ENCODE results near the gene NDUFAF3. TPM values are rescaled to one million over a fixed set of nuclear protein-coding genes. Genes with fewer than 3 reads are reported as not detected.

Gene NDUFAF3
- total and polyA plus RNA-seq, 7 donors = 60.6 to 150 (median 100) TPM

DNA sequence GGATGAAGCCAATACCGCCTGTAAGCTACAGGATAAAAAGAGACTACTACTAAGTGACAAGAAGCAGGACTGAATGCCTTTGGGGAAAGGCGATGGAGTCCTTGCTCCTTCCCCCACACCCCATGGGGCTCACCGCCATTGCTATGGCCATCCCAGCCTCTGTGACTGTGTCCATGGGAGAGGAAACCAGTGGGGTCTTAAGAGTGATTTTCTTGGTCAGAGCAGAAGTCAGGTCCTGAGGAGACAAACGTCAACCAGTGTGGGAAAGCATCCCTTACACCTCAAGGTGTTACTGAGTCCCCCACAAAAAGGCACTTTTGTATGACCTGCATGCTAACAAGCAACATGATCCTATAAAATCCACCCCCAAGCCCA lies 6.4 kb downstream of the NDUFAF3 start:
- intact Hi-C loops (cut with DNase I) = no loop called here

DNA sequence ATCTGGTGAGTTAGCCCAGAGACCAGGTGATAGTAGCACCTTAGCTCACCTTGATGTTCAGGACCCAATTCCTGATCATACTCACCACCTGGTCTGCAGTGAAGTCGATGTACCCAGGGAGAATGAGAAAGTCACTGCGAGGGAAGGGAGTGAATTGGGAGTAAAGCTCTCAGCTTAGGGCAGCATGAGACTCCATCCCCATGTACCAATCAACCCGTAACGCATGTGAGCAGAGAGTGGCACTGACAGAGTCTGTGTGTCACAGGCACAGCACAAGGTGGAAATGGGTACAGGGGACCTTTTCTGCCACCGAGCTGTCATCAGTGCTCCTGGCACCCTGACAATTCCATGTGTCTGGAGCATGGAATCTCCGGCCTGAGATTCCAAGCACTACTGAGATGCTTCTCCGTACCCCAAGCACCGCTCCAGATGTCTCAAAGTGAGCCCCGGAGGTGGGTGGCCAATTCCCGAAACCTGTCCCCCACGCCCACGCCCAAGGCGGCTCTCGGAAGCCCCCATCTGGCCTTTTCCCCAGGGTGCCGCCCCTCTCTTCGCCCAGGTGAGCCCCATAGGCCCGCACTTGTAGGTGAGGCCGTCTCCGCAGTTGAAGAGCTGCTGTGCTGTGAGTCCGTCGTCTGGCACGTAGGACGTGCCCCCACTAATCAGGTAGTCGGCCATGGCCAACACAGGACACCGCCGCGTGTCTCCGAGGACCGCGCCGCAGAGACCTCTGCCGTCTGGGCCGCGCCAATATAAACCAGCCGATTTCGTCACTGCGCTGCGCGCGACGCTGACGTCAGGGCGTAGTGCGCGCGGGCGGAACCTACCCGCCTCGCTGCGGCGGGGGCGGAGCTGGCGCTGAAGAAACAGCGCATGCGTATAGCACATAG lies 7.0 kb downstream of the NDUFAF3 start, which contains the start of gene IMPDH2:
IMPDH2 (minus strand) TSS at position 726 of the 890 bp plus-strand sequence; CDS start at position 678, 48 bp downstream.
- H3K4me3 ChIP-seq = peak within 1 kb of the TSS; percentile 89
- 1 to 2% (median 1%) methylated on average over 55 of the region's 55 CpGs for WGBS, 3 donors
- no peaks in the 10 kb centered on the region for H3K27me3 ChIP-seq (ENCODE audit: insufficient read depth in 3 of 3, low read length in 2 of 3)
- H3K4me1 ChIP-seq = peaks cover 37% of the 10 kb centered on the region
- intact Hi-C loops (cut with DNase I) = no loop called here
- no peaks in the 10 kb centered on the region for H3K9me3 ChIP-seq
- peak within 1 kb of the TSS; percentile 93 for H3K27ac ChIP-seq
- H3K36me3 ChIP-seq (ENCODE audit: insufficient read depth in 1 of 2, low read depth in 1 of 2) = peaks cover 7 to 83% of the 10 kb centered on the region in 2 donors
- TF ChIP-seq, protein P1, sequence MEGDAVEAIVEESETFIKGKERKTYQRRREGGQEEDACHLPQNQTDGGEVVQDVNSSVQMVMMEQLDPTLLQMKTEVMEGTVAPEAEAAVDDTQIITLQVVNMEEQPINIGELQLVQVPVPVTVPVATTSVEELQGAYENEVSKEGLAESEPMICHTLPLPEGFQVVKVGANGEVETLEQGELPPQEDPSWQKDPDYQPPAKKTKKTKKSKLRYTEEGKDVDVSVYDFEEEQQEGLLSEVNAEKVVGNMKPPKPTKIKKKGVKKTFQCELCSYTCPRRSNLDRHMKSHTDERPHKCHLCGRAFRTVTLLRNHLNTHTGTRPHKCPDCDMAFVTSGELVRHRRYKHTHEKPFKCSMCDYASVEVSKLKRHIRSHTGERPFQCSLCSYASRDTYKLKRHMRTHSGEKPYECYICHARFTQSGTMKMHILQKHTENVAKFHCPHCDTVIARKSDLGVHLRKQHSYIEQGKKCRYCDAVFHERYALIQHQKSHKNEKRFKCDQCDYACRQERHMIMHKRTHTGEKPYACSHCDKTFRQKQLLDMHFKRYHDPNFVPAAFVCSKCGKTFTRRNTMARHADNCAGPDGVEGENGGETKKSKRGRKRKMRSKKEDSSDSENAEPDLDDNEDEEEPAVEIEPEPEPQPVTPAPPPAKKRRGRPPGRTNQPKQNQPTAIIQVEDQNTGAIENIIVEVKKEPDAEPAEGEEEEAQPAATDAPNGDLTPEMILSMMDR (IDR thresholded peaks at IDR 0.05) = no peak
- DNase-seq = peak; percentile 93 to 98
- ATAC-seq = peak; percentile 91 to 96 (median 95)

More for the DNA sequence above, 6.4 kb downstream of the NDUFAF3 start:
- H3K36me3 ChIP-seq (ENCODE audit: insufficient read depth in 1 of 2, low read depth in 1 of 2) = peaks cover 7 to 83% of the 10 kb centered on the region in 2 donors
- TF ChIP-seq, protein P1 (IDR thresholded peaks at IDR 0.05) = no peak
- H3K4me1 ChIP-seq = peaks cover 42% of the 10 kb centered on the region
- no peaks in the 10 kb centered on the region for H3K27me3 ChIP-seq (ENCODE audit: insufficient read depth in 3 of 3, low read length in 2 of 3)
- DNase-seq (no peak), ATAC-seq (no peak)
- 78 to 82% (median 79%) methylated on average over 4 of the region's 4 CpGs for WGBS, 3 donors
- H3K27ac ChIP-seq = peak overlapping the region; percentile 93
- H3K9me3 ChIP-seq = no peaks in the 10 kb centered on the region
- peak overlapping the region; percentile 89 for H3K4me3 ChIP-seq

DNA sequence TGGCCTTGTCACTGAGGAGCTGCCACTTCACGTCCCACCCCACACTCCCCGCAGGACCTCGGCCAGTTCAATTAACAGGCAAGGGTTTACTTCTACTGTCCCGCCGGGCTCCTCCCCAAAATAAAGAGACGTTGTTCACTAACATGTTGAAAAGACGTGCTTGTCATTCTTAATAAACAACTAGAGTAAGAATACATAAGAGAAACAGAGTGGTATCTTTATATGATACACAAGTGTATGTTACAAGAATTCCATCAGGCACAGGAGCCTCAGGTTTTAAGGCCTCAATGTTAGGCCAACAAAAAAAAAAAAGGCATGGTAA lies 7.6 kb downstream of the NDUFAF3 start:
- TF ChIP-seq, protein P1 (IDR thresholded peaks at IDR 0.05) = no peak
- peak overlapping the region; percentile 93 for H3K27ac ChIP-seq
- intact Hi-C loops (cut with DNase I) = no loop called here
- DNase-seq (no peak), ATAC-seq (no peak)
- H3K9me3 ChIP-seq = no peaks in the 10 kb centered on the region
- no peaks in the 10 kb centered on the region for H3K27me3 ChIP-seq (ENCODE audit: insufficient read depth in 3 of 3, low read length in 2 of 3)
- H3K4me1 ChIP-seq = peaks cover 31% of the 10 kb centered on the region
- H3K4me3 ChIP-seq = peak overlapping the region; percentile 89
- peaks cover 7 to 83% of the 10 kb centered on the region in 2 donors for H3K36me3 ChIP-seq (ENCODE audit: insufficient read depth in 1 of 2, low read depth in 1 of 2)
- WGBS, 3 donors = 2 to 5% (median 3%) methylated on average over 7 of the region's 7 CpGs

DNA sequence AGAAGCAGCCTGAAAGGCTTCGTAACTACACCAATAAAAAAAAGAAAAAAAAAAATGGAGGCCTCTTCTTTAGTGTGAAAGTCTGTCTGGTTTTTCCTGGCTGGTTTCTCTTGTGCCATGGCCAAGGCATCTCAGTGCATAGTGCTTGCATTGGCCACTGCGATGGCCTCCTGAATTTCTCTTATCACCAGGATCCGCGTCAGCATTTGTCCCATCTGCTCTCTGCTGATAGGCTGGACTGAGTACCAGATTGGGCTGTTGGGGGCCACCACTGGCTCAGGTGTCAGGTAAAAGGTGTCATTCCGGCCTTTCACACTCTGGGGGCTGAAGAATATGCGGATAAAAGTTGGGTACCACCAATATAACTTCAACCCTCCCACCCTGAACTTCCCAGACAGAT lies 8.4 kb downstream of the NDUFAF3 start:
- intact Hi-C loops (cut with DNase I) = loop anchor here (5.0 kb wide), 3 partner anchors 47 to 62 kb away; partner anchors contain the start of gene QRICH1 (in 1 of the 2)
- Histone ChIP-seq H3K36me3 (ENCODE audit: insufficient read depth in 1 of 2, low read depth in 1 of 2) (peaks cover 7 to 83% of the 10 kb centered on the region in 2 donors), H3K4me1 (peaks cover 27% of the 10 kb centered on the region), H3K9me3 (no peaks in the 10 kb centered on the region), H3K27ac (no peak overlapping the region), H3K4me3 (no peak overlapping the region), H3K27me3 (ENCODE audit: insufficient read depth in 3 of 3, low read length in 2 of 3) (no peaks in the 10 kb centered on the region)
- 86 to 93% (median 87%) methylated on average over 6 of the region's 6 CpGs for WGBS, 3 donors
- ATAC-seq = no peak
- TF ChIP-seq, protein P1 (IDR thresholded peaks at IDR 0.05) = no peak
- no peak for DNase-seq

All from psoas muscle (tissue), 8 donors.